ENCODE results near the gene TRPV5.
"Not testable (repeated sequence)": the region's sequence is repeated elsewhere in the genome, so short reads cannot be mapped to it uniquely, and the experiment has no call there.

Gene TRPV5

GRCh38 chr7:142933624-142934023 lies at the start of gene TRPV5:
TSS of gene TRPV5 (minus strand) at chr7:142933746. CDS start at chr7:142933459, 287 bp downstream.
- H3K27me3 Mint-ChIP-seq = no peaks in the 10 kb centered on the region
- no peaks in the 10 kb centered on the region for H3K36me3 Mint-ChIP-seq (ENCODE audit: low read depth)
- H3K4me1 Mint-ChIP-seq (ENCODE audit: low read depth) = no peaks in the 10 kb centered on the region
- H3K27ac Mint-ChIP-seq = no peak within 1 kb of the TSS
- H3K9me3 Mint-ChIP-seq = no peaks in the 10 kb centered on the region
- H3K4me3 Mint-ChIP-seq = no peak within 1 kb of the TSS

- H3K4me1 Mint-ChIP-seq (ENCODE audit: low read depth) = not testable (repeated sequence)
Measured at GRCh38 chr7:142978402-142978801, 44.9 kb upstream of the TRPV5 start.

GRCh38 chr7:142974626-142975025 lies 41.1 kb upstream of the TRPV5 start:
- peaks cover 14% of the 10 kb centered on the region for H3K27me3 Mint-ChIP-seq
- no peaks in the 10 kb centered on the region for H3K36me3 Mint-ChIP-seq (ENCODE audit: low read depth)
- H3K4me3 Mint-ChIP-seq = no peak overlapping the region
- peaks cover 3% of the 10 kb centered on the region for H3K9me3 Mint-ChIP-seq
- no peaks in the 10 kb centered on the region for H3K4me1 Mint-ChIP-seq (ENCODE audit: low read depth)
- H3K27ac Mint-ChIP-seq = no peak overlapping the region

More at GRCh38 chr7:142978402-142978801, 44.9 kb upstream of the TRPV5 start:
- H3K4me3 Mint-ChIP-seq; H3K27ac Mint-ChIP-seq; H3K36me3 Mint-ChIP-seq (ENCODE audit: low read depth); H3K9me3 Mint-ChIP-seq: not testable (repeated sequence)
- peaks cover 12% of the 10 kb centered on the region for H3K27me3 Mint-ChIP-seq

- Mint-ChIP-seq H3K4me1 (ENCODE audit: low read depth) (no peaks in the 10 kb centered on the region), H3K4me3 (no peak overlapping the region)
Measured at GRCh38 chr7:142969183-142969582, 35.6 kb upstream of the TRPV5 start.

GRCh38 chr7:142968229-142968628 lies 34.7 kb upstream of the TRPV5 start:
- Mint-ChIP-seq H3K36me3 (ENCODE audit: low read depth) (no peaks in the 10 kb centered on the region), H3K27ac (no peak overlapping the region), H3K9me3 (no peaks in the 10 kb centered on the region), H3K4me3 (no peak overlapping the region), H3K27me3 (peaks cover 28% of the 10 kb centered on the region), H3K4me1 (ENCODE audit: low read depth) (no peaks in the 10 kb centered on the region)

More at GRCh38 chr7:142969183-142969582, 35.6 kb upstream of the TRPV5 start:
- H3K9me3 Mint-ChIP-seq = no peaks in the 10 kb centered on the region
- no peak overlapping the region for H3K27ac Mint-ChIP-seq
- no peaks in the 10 kb centered on the region for H3K36me3 Mint-ChIP-seq (ENCODE audit: low read depth)
- H3K27me3 Mint-ChIP-seq = peaks cover 26% of the 10 kb centered on the region

- Mint-ChIP-seq H3K4me3 (no peak overlapping the region), H3K9me3 (no peaks in the 10 kb centered on the region), H3K27ac (no peak overlapping the region), H3K4me1 (ENCODE audit: low read depth) (no peaks in the 10 kb centered on the region), H3K27me3 (peaks cover 30% of the 10 kb centered on the region), H3K36me3 (ENCODE audit: low read depth) (no peaks in the 10 kb centered on the region)
Measured at GRCh38 chr7:142964502-142965246, 31.1 kb upstream of the TRPV5 start.

GRCh38 chr7:142963993-142964392 lies 30.4 kb upstream of the TRPV5 start:
- H3K27ac Mint-ChIP-seq = no peak overlapping the region
- no peaks in the 10 kb centered on the region for H3K4me1 Mint-ChIP-seq (ENCODE audit: low read depth)
- H3K4me3 Mint-ChIP-seq = no peak overlapping the region
- H3K36me3 Mint-ChIP-seq (ENCODE audit: low read depth) = no peaks in the 10 kb centered on the region
- no peaks in the 10 kb centered on the region for H3K9me3 Mint-ChIP-seq
- peaks cover 32% of the 10 kb centered on the region for H3K27me3 Mint-ChIP-seq

- Mint-ChIP-seq H3K4me3 (no peak overlapping the region), H3K27me3 (peaks cover 28% of the 10 kb centered on the region), H3K4me1 (ENCODE audit: low read depth) (no peaks in the 10 kb centered on the region), H3K36me3 (ENCODE audit: low read depth) (no peaks in the 10 kb centered on the region), H3K9me3 (no peaks in the 10 kb centered on the region), H3K27ac (no peak overlapping the region)
Measured at GRCh38 chr7:142962991-142963390, 29.4 kb upstream of the TRPV5 start.

- Mint-ChIP-seq H3K4me3 (no peak within 1 kb of the TSS), H3K36me3 (ENCODE audit: low read depth) (no peaks in the 10 kb centered on the region), H3K9me3 (no peaks in the 10 kb centered on the region), H3K4me1 (ENCODE audit: low read depth) (no peaks in the 10 kb centered on the region), H3K27me3 (peaks cover 28% of the 10 kb centered on the region), H3K27ac (no peak within 1 kb of the TSS)
Measured at GRCh38 chr7:142961973-142962926, 28.7 kb upstream of the TRPV5 start, which contains the start of gene KEL. TSS of gene KEL (minus strand) at chr7:142962363. CDS start at chr7:142962206, 157 bp downstream.

GRCh38 chr7:142961595-142961972 lies 28.0 kb upstream of the TRPV5 start:
- Mint-ChIP-seq H3K27me3 (peaks cover 28% of the 10 kb centered on the region), H3K4me3 (no peak overlapping the region), H3K9me3 (peaks cover under 1% of the 10 kb centered on the region), H3K27ac (no peak overlapping the region), H3K4me1 (ENCODE audit: low read depth) (no peaks in the 10 kb centered on the region), H3K36me3 (ENCODE audit: low read depth) (no peaks in the 10 kb centered on the region)

GRCh38 chr7:142960955-142961512 lies 27.5 kb upstream of the TRPV5 start:
- Mint-ChIP-seq H3K27me3 (peaks cover 28% of the 10 kb centered on the region), H3K27ac (no peak overlapping the region), H3K4me3 (no peak overlapping the region), H3K9me3 (peaks cover 6% of the 10 kb centered on the region), H3K4me1 (ENCODE audit: low read depth) (no peaks in the 10 kb centered on the region), H3K36me3 (ENCODE audit: low read depth) (peaks cover 2% of the 10 kb centered on the region)

- Mint-ChIP-seq H3K27me3 (peaks cover 28% of the 10 kb centered on the region), H3K36me3 (ENCODE audit: low read depth) (peaks cover 8% of the 10 kb centered on the region), H3K4me1 (ENCODE audit: low read depth) (no peaks in the 10 kb centered on the region), H3K9me3 (peaks cover 17% of the 10 kb centered on the region), H3K4me3 (no peak overlapping the region), H3K27ac (no peak overlapping the region)
Measured at GRCh38 chr7:142959202-142959601, 25.7 kb upstream of the TRPV5 start.

GRCh38 chr7:142957723-142958122 lies 24.2 kb upstream of the TRPV5 start:
- no peaks in the 10 kb centered on the region for H3K4me1 Mint-ChIP-seq (ENCODE audit: low read depth)
- H3K27me3 Mint-ChIP-seq = peaks cover 23% of the 10 kb centered on the region
- H3K9me3 Mint-ChIP-seq = peaks cover 23% of the 10 kb centered on the region
- peaks cover 8% of the 10 kb centered on the region for H3K36me3 Mint-ChIP-seq (ENCODE audit: low read depth)
- H3K27ac Mint-ChIP-seq = no peak overlapping the region
- H3K4me3 Mint-ChIP-seq = no peak overlapping the region

GRCh38 chr7:142956951-142957623 lies 23.5 kb upstream of the TRPV5 start:
- Mint-ChIP-seq H3K4me1 (ENCODE audit: low read depth) (no peaks in the 10 kb centered on the region), H3K9me3 (peaks cover 23% of the 10 kb centered on the region), H3K36me3 (ENCODE audit: low read depth) (peaks cover 8% of the 10 kb centered on the region), H3K4me3 (no peak overlapping the region), H3K27ac (no peak overlapping the region), H3K27me3 (peaks cover 23% of the 10 kb centered on the region)

Measured in stimulated activated naive CD8-positive, alpha-beta T cell treated with anti-CD3 and anti-CD28 coated beads, Interleukin-15, Interleukin-2, amounts not matched to agents 100 ng/mL and 50 ng/mL, for 24 hours (primary cell).